GM21576 (cell line): ENCODE results near the gene MALL.
"Not testable (repeated sequence)": the region's sequence is repeated elsewhere in the genome, so short reads cannot be mapped to it uniquely, and the experiment has no call there.

Experiments used
- ATAC-seq: cut with Tn5 transposase; IDR thresholded peaks from one replicate; pipeline ENCODE4 v1.9.1; 2021; ENCODE audit warnings: mild to moderate bottlenecking, moderate library complexity; ENCODE audit not compliant: unreplicated experiment

MALL gene

DNA sequence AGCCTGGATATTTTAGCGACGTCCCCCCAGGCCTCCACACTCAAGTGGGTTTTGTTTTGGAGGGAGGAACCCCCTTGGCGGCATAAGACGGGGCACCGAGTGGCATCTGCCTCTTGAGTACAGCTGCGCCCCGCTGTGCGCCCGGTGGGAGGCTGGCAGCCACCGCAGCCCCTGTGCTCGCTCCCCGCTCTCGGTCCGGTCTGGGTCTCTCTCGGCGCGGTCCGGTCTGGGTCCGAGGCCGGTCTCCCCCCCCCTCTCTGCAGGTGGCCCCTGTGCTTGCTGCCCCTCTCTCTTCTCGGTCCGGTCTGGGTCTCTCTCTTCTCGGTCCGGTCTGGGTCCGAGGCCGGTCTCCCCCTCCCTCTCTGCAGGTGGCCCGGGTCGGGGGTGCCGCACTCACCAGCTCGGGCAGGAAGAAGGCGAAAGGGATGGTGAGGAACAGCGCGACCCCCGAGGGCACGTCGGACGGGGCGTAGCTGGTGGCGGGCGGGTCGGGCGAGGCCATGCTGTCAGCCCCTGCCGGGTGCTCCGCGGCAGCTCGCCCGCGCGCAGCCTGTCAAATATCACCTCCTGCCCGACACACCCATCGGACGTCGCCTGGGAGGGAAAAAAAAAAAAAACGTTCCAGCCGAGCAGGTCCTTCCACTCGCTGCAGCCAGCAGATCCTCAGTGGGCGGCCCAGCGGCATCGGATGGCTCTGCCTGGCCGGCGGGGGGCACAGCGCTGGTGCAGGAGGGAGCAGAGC, at the start of gene MALL:
TSS of gene MALL (minus strand) at position 532 of the 742 bp plus-strand sequence. CDS start at position 502, 30 bp downstream.
- no peak for ATAC-seq

- no peak for ATAC-seq
Measured at GRCh38 chr2:110157153-110157793, 41.7 kb upstream of the MALL start.

- not testable (repeated sequence) for ATAC-seq
Measured at GRCh38 chr2:110154828-110155227, 39.2 kb upstream of the MALL start.

GRCh38 chr2:110154188-110154587, 38.6 kb upstream of the MALL start:
- not testable (repeated sequence) for ATAC-seq

GRCh38 chr2:110153416-110153815, 37.8 kb upstream of the MALL start:
- no peak for ATAC-seq

GRCh38 chr2:110152943-110153342, 37.3 kb upstream of the MALL start:
- no peak for ATAC-seq

DNA sequence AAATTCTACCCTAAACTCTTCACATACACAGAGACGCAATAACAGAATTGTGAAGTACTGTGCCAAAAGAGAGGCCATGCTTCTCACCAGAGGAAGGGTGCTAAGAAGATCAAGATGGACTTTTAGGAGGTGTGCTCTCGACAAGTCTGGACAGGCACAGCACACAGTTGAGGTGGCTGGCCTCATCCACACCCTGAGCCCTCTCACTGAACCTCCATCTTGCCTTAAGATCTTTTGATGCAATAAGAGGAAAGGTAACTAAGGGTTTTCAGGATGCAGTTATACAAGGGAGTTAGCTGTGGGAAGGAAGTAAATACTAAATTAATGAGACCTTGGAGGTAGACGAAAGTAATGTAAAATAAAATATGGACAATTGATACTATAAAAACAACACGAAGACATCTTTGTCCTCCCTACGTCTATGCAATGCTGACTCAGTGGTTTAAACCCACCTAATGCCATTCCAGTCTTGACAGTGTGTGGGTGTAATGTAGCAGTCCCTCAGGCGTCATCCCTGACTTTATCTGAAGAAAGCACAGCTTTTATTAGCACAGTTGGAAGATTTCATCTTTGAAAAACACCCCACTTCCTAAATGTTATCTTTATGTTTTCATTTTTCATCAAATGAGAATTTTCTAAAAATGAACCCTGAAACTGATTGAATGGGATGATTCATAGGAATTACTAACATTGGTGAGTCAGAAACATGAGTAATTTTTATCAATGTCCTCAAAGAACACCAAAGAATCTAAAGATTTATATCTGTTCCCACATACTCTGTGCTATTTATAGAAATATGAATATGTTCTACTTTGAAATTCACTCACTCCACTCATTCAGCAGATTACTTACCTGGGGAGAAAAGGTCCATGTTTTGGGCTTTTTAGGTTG, 34.0 kb upstream of the MALL start:
- no peak for ATAC-seq

DNA sequence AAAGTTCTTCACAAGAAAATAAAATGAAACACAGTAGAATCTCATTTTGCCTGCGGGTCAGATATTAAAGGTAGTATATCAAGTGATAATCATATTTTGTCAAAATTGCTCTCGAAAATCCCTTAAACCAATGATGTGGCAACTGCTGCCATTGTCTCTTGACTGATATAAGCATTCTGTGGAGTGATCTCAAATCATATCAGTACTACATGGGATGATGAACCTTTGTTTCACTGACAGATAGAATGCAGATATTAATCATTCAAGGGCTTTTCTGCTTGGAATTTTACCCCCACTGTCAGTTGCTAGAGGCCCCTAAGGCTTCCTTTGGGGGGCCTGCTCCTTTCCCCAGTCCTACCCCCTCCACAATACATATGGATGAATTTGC, 31.3 kb upstream of the MALL start:
- no peak for ATAC-seq

GRCh38 chr2:110146183-110146944, 30.7 kb upstream of the MALL start:
- ATAC-seq = no peak

DNA sequence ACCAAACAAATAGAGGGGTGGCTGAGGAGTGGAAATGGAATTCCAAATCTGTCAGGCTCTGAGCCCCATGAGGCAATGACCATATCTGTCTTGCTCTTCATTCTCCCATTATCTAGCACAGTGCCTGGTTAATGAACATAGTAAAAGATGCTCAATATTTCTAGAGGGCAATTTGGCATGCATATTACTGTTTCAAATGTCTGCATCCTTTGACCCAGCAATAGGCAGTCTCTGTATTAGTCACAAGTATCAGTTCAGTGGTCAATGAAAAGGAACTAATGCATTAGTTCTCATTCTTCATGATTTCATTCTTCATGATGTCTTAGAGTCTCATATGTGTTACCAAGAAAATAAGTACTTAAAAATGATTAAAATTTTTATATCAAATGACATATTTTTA, 28.4 kb upstream of the MALL start:
- no peak for ATAC-seq

DNA sequence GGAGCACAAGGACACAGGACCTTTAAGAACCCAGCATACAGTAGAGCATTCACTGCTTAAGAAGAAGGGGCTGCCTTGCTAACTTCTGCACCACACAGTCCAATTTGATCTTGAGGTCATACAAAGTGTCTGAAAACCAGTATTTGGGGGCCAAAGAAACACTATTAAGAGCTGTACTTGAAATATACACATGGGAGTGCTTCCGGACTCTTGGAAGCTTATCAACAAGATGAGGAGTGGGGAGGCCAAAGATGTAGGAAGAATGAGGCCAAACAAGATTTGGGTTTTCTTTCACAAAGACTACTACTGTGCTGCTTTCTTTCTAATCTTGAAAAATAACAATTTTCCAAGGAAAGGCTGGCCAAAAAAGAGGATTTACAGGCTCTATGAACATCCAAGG, 24.8 kb upstream of the MALL start:
- no peak for ATAC-seq

DNA sequence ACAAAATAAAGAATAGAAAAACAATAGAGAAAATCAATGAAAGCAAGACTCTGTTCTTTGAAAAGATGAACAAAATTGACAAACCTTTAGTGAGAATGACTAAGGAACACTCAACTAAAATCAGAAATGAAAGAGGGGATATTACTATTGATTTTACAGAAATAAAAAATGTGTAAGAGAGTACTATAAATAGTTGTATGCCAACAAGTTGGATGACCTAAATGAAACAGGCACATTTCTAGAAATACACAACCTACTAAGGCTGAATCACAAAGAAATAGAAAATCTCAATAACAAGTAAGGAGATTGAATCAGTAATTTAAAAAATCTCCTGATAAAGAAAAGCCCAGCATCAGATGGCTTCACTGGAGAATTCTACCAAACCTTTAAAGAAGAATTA, 18.4 kb upstream of the MALL start:
- no peak for ATAC-seq

- no peak for ATAC-seq
Measured at GRCh38 chr2:110131166-110131565, 15.5 kb upstream of the MALL start.

DNA sequence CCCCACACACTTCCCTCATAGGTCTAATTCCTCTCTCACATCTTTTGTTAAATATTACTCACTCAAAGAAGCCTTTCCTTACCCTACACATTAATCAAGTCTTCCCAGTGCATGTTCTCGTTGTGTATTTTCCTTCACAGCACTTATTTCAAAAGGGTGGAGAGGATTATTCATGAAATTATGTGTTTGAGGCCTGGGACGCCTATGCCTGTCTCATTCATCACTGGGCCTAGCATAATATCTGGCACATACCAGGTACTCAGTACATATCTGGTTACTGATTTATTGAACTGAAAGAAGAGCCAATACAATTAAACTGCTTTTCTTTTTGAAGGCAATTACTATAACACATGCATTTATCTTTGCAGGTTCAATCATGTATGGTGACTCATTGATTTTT, 15.1 kb upstream of the MALL start:
- ATAC-seq = no peak

DNA sequence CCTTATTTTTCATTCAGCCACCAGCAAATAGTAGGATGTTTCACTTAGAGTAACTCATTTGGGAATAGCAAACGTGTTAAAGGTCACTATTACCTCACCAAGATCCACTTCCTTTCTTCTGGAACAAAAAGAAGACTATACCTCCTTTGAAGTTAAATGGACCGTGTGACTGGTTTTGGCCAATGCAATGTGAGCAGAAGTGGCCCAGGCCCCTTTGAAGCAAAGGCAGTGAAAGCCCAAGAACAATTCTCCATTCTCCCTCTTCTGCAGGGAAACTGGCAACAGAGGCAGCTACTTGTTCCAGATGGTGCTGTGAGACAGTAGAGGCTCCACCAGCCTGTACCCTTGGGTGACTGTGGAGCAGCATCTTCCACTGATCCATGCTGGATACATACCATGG, 11.3 kb upstream of the MALL start:
- ATAC-seq = no peak

DNA sequence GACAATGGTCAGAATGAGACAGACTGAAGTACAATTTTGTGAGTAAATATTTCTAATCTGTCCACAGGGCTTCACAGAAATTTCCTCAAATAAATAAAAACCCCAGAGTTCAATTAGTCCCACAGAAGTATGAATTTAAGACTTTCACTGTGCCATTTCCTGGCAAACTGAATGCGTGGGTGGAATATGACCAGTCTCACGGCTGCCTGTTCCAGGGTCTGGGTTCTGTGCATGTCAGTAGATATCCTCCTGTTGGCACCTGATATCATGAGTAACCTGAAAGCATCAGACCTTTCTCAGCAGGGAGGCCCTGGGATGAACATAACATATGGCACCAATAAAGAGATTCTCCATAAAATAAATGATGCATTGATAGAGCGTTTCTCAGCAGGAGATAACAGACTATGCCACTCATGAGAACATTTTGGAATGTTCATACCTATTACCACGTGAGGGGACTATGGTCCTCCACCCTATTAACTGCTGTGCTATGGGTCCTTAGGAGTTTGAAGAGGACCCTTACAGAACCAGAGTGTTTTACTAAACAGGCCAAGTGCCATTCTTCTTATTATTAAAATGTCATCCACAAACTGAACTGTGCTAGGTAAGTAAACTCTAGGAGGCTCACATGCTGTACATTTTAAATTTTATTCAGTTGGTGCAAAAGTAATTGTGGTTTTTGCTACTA, 10.6 kb upstream of the MALL start:
- no peak for ATAC-seq

- no peak for ATAC-seq
Measured at GRCh38 chr2:110124939-110125691, 9.5 kb upstream of the MALL start.

- no peak for ATAC-seq
Measured at GRCh38 chr2:110124038-110124825, 8.6 kb upstream of the MALL start.

DNA sequence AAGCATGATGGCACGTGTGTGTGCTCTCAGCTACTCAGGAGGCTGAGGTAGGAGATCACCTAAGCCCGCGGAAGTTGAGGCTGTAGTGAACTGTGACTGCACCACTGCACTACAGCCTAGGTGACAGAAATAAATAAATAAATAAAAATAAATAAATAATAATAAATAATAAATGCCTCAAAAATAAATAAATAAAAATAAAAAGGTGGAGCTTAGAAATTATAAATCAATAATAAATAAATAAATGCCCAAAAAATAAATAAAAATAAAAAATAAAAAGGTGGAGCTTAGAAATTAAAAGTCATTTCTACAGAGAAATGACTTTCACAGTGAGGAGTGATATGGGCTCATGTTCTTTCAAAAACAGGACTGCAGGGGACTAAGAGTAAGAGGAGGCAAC, 6.0 kb upstream of the MALL start:
- no peak for ATAC-seq
